ENCODE measurements around the gene PDLIM3.

DNA sequence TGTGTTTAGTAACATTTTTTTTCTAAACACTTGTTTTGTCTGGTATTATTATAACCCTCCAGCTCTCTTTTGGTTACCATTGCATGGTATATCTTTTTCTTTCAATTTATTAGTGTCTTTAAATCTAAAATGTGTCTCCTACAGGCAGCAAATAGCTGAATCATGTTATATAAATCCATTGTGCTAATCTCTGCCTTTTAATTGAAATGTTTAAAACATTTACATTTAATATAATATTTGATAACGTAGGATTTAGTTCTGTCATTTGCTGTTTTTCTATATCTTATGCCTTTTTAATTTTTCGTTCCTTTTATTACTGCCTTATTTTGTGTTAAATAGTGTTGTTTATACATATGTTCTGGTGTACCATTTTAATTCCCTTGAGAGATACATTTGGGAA lies 46.7 kb downstream of the PDLIM3 start:
- TF ChIP-seq POLR2A (IDR thresholded peaks at IDR 0.05; ENCODE audit: insufficient read depth in 1 of 2, low read depth in 2 of 2, low read length in 2 of 2) (no peak), ZNF234 (CRISPR knock-in tag; conservative IDR thresholded peaks at IDR 0.05) (no peak), HNF4A (CRISPR knock-in tag; IDR thresholded peaks at IDR 0.05) (no peak), SNAPC2 (CRISPR knock-in tag; IDR thresholded peaks at IDR 0.05) (no peak), TCF7L2 (IDR thresholded peaks at IDR 0.05; ENCODE audit: low read depth, low read length) (no peak), GTF2F1 (IDR thresholded peaks at IDR 0.05; ENCODE audit: low read length) (no peak), ZBTB1 (CRISPR knock-in tag; IDR thresholded peaks at IDR 0.05; ENCODE audit: borderline replicate concordance) (no peak), ZNF124 (CRISPR knock-in tag; IDR thresholded peaks at IDR 0.05) (no peak), ZNF335 (CRISPR knock-in tag; IDR thresholded peaks at IDR 0.05) (no peak)
- TF ChIP-seq, protein P1, sequence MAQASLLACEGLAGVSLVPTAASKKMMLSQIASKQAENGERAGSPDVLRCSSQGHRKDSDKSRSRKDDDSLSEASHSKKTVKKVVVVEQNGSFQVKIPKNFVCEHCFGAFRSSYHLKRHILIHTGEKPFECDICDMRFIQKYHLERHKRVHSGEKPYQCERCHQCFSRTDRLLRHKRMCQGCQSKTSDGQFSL (CRISPR knock-in tag; IDR thresholded peaks at IDR 0.05) = no peak
- TF ChIP-seq, protein P2, sequence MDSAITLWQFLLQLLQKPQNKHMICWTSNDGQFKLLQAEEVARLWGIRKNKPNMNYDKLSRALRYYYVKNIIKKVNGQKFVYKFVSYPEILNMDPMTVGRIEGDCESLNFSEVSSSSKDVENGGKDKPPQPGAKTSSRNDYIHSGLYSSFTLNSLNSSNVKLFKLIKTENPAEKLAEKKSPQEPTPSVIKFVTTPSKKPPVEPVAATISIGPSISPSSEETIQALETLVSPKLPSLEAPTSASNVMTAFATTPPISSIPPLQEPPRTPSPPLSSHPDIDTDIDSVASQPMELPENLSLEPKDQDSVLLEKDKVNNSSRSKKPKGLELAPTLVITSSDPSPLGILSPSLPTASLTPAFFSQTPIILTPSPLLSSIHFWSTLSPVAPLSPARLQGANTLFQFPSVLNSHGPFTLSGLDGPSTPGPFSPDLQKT (CRISPR knock-in tag; IDR thresholded peaks at IDR 0.05; ENCODE audit: borderline replicate concordance) = no peak
- TF ChIP-seq, protein P3, sequence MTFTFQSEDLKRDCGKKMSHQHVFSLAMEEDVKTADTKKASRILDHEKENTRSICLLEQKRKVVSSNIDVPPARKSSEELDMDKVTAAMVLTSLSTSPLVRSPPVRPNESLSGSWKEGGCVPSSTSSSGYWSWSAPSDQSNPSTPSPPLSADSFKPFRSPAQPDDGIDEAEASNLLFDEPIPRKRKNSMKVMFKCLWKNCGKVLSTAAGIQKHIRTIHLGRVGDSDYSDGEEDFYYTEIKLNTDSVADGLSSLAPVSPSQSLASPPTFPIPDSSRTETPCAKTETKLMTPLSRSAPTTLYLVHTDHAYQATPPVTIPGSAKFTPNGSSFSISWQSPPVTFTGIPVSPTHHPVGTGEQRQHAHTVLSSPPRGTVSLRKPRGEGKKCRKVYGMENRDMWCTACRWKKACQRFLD (CRISPR knock-in tag; IDR thresholded peaks at IDR 0.05; ENCODE audit: borderline replicate concordance) = no peak
- TF ChIP-seq, protein P4, sequence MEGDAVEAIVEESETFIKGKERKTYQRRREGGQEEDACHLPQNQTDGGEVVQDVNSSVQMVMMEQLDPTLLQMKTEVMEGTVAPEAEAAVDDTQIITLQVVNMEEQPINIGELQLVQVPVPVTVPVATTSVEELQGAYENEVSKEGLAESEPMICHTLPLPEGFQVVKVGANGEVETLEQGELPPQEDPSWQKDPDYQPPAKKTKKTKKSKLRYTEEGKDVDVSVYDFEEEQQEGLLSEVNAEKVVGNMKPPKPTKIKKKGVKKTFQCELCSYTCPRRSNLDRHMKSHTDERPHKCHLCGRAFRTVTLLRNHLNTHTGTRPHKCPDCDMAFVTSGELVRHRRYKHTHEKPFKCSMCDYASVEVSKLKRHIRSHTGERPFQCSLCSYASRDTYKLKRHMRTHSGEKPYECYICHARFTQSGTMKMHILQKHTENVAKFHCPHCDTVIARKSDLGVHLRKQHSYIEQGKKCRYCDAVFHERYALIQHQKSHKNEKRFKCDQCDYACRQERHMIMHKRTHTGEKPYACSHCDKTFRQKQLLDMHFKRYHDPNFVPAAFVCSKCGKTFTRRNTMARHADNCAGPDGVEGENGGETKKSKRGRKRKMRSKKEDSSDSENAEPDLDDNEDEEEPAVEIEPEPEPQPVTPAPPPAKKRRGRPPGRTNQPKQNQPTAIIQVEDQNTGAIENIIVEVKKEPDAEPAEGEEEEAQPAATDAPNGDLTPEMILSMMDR (CRISPR knock-in tag; IDR thresholded peaks at IDR 0.05) = no peak
